CD4-positive, alpha-beta T cell treated with Interleukin-12 subunit alpha and Interleukin-12 subunit beta, for 1 hour (primary cell): ENCODE results near the gene WNT7B.

ENCODE experiments used
- DNase-seq: peaks from one replicate; pipeline ENCODE4 v3.0.0-alpha.2; 2020

WNT7B gene

GRCh38 chr22:45977003-45977411, at the start of gene WNT7B:
WNT7B (minus strand) TSS chr22:45977162; CDS start chr22:45976754, 408 bp downstream.
- DNase-seq: peak; percentile 26

- DNase-seq: no peak
Measured at GRCh38 chr22:46025973-46026898, 49.3 kb upstream of the WNT7B start.

- DNase-seq: no peak
Measured at GRCh38 chr22:46025225-46025972, 48.4 kb upstream of the WNT7B start.

DNA sequence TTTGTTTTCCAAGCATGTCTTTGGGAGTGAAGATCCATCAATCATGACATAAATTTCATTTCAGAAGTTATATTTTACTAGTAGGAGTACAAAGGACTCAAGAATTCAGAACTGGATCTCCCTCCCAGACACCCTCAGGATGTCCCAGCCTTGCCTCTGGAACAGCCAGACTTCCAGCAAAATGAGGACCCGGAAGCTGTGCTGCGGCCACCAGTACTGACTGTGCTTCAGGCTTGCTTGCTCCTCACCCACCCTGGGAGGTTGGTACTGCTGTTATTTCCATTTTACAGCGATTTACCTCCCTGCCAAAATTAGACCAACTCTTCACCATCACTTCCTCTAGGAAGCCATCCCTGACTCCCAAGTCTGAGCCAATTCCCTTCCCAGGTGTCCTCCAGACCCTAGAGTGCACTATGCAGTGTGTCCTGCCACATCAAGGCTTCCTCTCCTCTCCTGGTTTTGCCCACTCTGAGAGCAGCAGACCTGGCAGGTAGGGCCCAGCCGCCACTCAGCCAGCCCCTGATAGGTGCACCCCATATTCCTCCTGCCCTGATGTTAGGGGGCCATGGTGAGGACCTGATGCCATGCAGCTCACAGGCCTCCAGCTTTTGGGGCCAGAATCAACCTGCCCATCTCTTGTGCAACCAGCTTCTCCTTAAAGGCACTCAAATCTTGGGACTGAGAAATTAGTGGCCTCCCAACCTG, 47.3 kb upstream of the WNT7B start:
- no peak for DNase-seq

GRCh38 chr22:46023558-46023981, 46.6 kb upstream of the WNT7B start:
- no peak for DNase-seq

DNA sequence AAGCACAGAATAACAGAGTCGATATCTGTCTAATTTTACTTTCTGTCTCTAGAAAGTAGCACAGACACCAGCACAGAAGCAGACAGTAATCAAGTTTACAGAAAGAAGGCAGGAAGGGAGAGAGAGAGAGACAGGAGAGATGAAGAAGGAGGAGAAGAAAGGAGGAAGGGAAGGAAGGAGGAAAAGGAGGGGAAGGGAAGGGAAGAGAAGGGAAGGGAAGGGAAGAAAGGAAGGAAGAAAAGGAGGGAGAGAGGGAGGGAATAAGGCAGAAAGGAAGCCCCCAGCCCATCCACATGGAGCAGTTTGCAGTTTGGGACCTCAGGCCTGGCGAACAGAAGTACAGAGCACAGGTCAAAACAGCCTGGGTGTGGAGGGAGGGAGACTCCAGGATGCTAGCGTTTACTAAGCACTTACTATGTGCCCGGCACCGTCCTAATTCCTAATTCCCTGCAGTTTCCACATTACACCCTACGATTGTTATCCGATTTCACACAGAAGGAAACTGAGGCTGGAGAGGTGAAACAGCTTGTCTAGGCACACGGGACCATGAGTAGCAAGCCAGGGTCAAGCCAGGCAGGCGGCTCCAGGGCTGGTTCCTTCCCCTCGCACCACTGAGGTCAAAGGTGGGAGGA, 46.0 kb upstream of the WNT7B start:
- no peak for DNase-seq

DNA sequence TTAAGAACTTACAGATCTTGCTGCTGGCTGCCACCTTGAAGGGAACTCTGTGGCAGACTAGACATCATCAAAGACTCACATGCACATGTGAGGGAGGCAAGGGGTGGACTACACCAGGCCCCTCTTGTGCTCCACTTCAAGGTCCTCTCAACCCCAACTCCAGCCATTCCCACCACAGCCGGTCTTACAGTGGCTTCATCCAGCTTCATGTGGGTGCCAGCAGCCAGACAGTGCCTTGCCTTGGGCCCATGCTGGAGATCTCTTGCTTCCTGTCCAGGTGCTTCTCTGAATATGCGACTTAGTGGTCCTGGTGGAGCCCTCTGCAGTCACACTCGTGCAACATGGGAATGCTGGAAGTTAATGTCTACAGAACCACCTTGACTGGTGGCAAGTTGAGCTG, 44.6 kb upstream of the WNT7B start:
- DNase-seq: no peak

DNA sequence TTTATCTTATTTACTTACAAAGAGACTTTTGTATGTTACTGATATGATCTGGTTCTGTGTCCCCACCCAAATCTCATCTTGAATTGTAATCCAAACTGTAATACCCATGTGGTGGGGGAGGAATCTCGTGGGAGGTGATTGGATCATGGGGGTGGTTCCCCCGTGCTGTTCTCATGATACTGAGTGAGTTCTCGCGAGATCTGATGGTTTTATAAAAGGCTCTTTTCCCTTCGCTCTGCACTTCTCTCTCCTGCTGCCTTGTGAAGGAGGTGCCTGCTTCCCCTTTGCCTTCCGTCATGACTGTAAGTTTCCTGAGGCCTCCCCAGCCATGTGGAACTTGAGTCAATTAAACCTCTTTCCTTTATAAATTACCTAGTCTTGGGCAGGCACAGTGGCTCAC, 42.4 kb upstream of the WNT7B start:
- DNase-seq: no peak

DNA sequence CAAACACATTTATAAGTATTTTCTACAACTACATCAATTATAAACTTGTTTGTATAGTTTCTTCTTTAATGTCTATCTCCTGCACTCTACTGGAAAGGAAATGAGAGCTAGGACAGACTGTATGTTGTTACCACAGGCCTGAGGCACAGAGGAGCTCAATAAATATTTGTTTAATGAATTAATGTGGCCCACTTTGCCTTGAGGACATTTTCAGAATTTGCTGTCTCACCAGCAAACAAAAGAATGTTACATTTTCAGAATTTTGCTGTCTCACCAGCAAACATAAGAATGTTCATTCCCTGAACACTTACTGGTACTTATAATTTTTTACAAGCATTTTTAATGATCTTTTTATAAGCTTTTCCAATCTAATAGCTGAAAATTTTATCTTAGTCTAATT, 41.9 kb upstream of the WNT7B start:
- DNase-seq: no peak

- DNase-seq: no peak
Measured at GRCh38 chr22:46017166-46017565, 40.2 kb upstream of the WNT7B start.

- DNase-seq: peak; percentile 81
Measured at GRCh38 chr22:46013460-46014416, 36.8 kb upstream of the WNT7B start.

DNA sequence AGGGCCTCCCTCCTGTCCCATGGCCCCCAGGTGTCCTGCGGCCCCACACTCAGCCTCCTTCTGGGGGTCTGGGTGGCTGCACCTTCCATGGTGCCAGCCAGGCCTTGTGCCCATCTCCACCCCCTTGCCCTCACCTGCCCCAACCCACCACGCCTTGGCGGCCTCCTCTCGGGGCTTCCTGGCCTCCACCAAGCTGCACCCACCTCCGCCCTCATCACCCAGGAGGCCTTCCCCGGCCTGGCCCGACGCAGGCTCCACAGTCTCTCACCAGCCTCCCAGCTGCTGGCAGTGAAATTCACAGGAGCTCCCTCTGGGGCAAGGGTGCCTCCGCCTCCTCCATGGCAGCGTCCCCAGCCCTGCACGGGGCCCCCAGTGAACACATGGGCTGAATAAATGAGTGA, 35.9 kb upstream of the WNT7B start:
- DNase-seq: no peak

- no peak for DNase-seq
Measured at GRCh38 chr22:46012182-46012880, 35.4 kb upstream of the WNT7B start.

DNA sequence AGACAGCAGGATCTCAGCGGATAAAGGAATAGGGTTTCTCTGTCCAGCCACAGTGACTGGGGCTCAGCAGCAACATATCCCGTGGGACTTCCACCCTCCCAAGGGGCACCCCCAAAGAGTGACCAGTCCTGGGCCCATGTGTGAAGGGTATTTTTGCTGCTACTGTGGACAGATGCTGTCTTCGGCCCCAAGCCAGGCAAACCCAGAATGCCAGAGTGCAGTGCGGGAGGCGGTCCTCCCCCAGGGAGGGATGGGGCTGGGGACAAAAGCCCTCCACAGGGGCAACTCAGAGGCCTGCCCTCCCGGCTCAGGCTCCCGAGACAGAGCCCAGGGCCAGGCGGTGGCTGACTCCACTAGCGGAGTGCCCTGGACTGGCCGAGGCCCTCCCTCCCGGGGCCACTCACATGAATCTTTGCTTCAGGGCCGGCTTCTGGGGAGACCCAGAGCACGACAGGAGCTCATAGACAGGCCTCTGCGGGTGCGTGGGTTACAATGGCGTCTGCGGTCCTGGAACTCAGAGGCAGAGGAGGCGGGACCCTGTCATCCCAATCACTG, 34.7 kb upstream of the WNT7B start:
- DNase-seq: no peak

DNA sequence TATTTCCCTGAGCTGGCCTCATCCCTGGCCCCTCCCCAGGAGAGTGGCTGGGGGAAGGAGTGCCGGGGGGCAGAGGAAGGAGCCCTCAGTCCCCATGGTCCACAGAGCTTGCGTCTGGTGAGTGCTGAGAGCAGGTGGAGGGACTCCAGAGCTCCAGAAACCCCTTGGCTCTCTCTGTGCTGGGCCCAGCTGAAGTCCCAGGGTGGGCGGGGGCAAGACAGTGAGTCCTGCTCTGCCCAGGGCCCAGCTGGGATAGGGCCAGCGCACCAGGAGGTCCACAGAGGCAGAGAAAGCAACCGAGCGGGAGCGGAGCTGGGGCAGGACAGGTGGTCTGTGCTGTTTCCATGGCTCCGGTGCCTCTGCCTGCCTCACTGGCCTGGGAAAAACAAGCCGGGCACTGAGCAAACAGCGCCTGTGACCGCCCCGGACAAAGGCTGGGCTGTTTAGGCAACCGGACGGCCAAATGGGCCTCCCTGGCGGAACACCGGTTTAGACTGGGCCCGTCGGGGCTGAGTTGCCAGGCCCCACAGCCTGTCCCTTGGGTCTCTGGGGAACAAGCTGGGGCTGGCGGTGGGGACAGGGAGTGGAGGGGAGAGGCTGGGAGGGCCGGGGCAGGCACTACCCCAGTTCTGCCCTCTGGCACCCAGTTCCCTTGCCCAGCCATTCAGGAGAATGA, 34.1 kb upstream of the WNT7B start:
- DNase-seq: no peak

- no peak for DNase-seq
Measured at GRCh38 chr22:46010207-46010867, 33.4 kb upstream of the WNT7B start.

- no peak for DNase-seq
Measured at GRCh38 chr22:46009730-46010129, 32.8 kb upstream of the WNT7B start.

- no peak for DNase-seq
Measured at GRCh38 chr22:46008836-46009596, 32.1 kb upstream of the WNT7B start.

DNA sequence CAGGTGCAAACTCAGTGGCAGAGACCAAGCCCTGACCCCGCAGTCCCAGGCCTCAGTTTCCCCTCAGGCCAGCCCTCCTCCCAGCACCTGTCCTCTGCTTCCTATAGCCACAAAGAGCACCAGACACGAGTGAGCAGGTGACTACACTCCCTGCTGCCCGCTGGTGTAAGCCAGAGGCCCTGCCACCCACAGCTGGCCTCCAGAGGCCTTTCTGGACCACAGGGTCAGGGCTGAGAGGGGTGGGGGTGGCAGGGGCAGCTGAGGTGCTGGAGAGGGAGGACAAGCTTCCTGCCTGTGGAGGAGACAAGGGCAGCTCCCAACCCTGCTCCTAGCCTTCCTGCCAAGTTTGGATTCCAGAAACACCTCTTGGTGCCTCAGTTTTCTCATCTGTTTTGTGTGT, 31.3 kb upstream of the WNT7B start:
- no peak for DNase-seq
